GM23338 (cell line): ENCODE measurements around the gene RAB36. TPM values are rescaled to one million over a fixed set of nuclear protein-coding genes. Genes with fewer than 3 reads are reported as not detected.

ENCODE experiments used
- ATAC-seq: fragments of 200-7000 bp; cut with Tn5 transposase; 3 replicates; pipeline ENCODE4 v1.9.1; 2020
- DNase-seq: peaks from one replicate; pipeline ENCODE4 v3.0.0-alpha.2; 2015; ENCODE audit warnings: low spot score
- H2AFZ ChIP-seq: fragments of 200-600 bp; sonication (generic); 2 replicates; pipeline ENCODE4 v1.8.0; 2016; ENCODE audit warnings: antibody characterized with exemption, mild to moderate bottlenecking, moderate library complexity
- H3F3A ChIP-seq: fragments of 200-600 bp; sonication (generic); replicated peaks from 2 replicates; pipeline ENCODE4 v1.8.0; 2017; ENCODE audit warnings: antibody characterized with exemption, mixed run types, low read depth
- H3K27ac ChIP-seq: fragments of 200-600 bp; sonication (generic); 2 replicates; pipeline ENCODE4 v1.6.1; 2016; ENCODE audit warnings: low read depth
- H3K27me3 ChIP-seq: fragments of 200-600 bp; sonication (generic); 2 replicates; pipeline ENCODE4 v1.8.0; 2016; ENCODE audit warnings: mild to moderate bottlenecking, mixed run types, moderate library complexity; ENCODE audit not compliant: insufficient read depth
- H3K36me3 ChIP-seq: fragments of 200-600 bp; sonication (generic); 2 replicates; pipeline ENCODE4 v1.8.0; 2016; ENCODE audit warnings: mild to moderate bottlenecking; ENCODE audit not compliant: insufficient read depth
- H3K4me1 ChIP-seq: fragments of 200-600 bp; sonication (generic); 2 replicates; pipeline ENCODE4 v1.8.0; 2016; ENCODE audit warnings: mild to moderate bottlenecking, moderate library complexity; ENCODE audit not compliant: insufficient read depth
- H3K4me2 ChIP-seq: fragments of 200-600 bp; sonication (generic); 2 replicates; pipeline ENCODE4 v1.7.1; 2017; ENCODE audit warnings: mixed run types
- H3K4me3 ChIP-seq: fragments of 200-600 bp; sonication (generic); 2 replicates; pipeline ENCODE4 v1.6.1; 2016; ENCODE audit warnings: mixed run types
- H3K79me2 ChIP-seq: fragments of 200-600 bp; sonication (generic); replicated peaks from 2 replicates; pipeline ENCODE4 v1.8.0; 2017; ENCODE audit warnings: mild to moderate bottlenecking; ENCODE audit not compliant: insufficient read depth
- H3K9me2 ChIP-seq: fragments of 200-600 bp; sonication (generic); 2 replicates; pipeline ENCODE4 v1.8.0; 2017; ENCODE audit not compliant: insufficient read depth
- H4K20me1 ChIP-seq: fragments of 200-600 bp; sonication (generic); replicated peaks from 2 replicates; pipeline ENCODE4 v1.8.0; 2017; ENCODE audit warnings: mild to moderate bottlenecking; ENCODE audit not compliant: insufficient read depth
- H3K27ac Mint-ChIP-seq: 2 replicates; pipeline ENCODE4 v1.8.0; 2020; ENCODE audit warnings: inconsistent platforms, mild to moderate bottlenecking, moderate library complexity, mixed read lengths
- H3K27me3 Mint-ChIP-seq: 3 replicates; pipeline ENCODE4 v1.8.0; 2022; ENCODE audit warnings: low read depth, mild to moderate bottlenecking, moderate library complexity, mixed read lengths, inconsistent platforms; ENCODE audit not compliant: insufficient read depth, poor library complexity
- H3K36me3 Mint-ChIP-seq: 3 replicates; pipeline ENCODE4 v1.8.0; 2021; ENCODE audit warnings: low read depth, mild to moderate bottlenecking, inconsistent platforms, moderate library complexity, mixed read lengths
- H3K4me1 Mint-ChIP-seq: 3 replicates; pipeline ENCODE4 v1.8.0; 2020; ENCODE audit warnings: mild to moderate bottlenecking, inconsistent platforms, mixed read lengths
- H3K4me3 Mint-ChIP-seq: 3 replicates; pipeline ENCODE4 v1.8.0; 2021; ENCODE audit warnings: moderate library complexity, mild to moderate bottlenecking, inconsistent platforms, mixed read lengths
- H3K9me3 Mint-ChIP-seq: 3 replicates; pipeline ENCODE4 v1.8.0; 2020; ENCODE audit warnings: moderate library complexity, mild to moderate bottlenecking, inconsistent platforms, mixed read lengths
- CREB1 ChIP-seq: fragments of 250-450 bp; sonication (Bioruptor Pico); IDR thresholded peaks from 2 replicates; pipeline ENCODE4 v1.5.0; 2020; ENCODE audit warnings: low read depth, mild to moderate bottlenecking, moderate library complexity
- ETS1 ChIP-seq: IDR thresholded peaks from 2 replicates; pipeline ENCODE4 v1.6.1; 2016; ENCODE audit warnings: antibody characterized with exemption
- EZH2 ChIP-seq: fragments of 200-600 bp; sonication (generic); IDR thresholded peaks from one replicate; pipeline ENCODE4 v1.8.0; 2017; ENCODE audit warnings: antibody characterized with exemption, mild to moderate bottlenecking, low read depth; ENCODE audit not compliant: unreplicated experiment
- EZH2phosphoT487 ChIP-seq: fragments of 200-600 bp; sonication (generic); IDR thresholded peaks from one replicate; pipeline ENCODE4 v1.8.1; 2018; ENCODE audit warnings: antibody characterized with exemption; ENCODE audit not compliant: unreplicated experiment
- NANOG ChIP-seq: IDR thresholded peaks from 2 replicates; pipeline ENCODE4 v1.6.1; 2016; ENCODE audit warnings: antibody characterized with exemption, borderline replicate concordance
- ZNF331 ChIP-seq: fragments of 250-450 bp; sonication (Bioruptor Pico); IDR thresholded peaks from 2 replicates; pipeline ENCODE4 v1.5.0; 2020; ENCODE audit warnings: low read depth, mild to moderate bottlenecking, moderate library complexity
- ZNF462 ChIP-seq: fragments of 250-450 bp; sonication (Bioruptor Pico); IDR thresholded peaks from 2 replicates; pipeline ENCODE4 v1.5.0; 2020; ENCODE audit warnings: mild to moderate bottlenecking, moderate library complexity
- polyA plus RNA-seq: library from polyadenylated mRNA; unstranded; fragments of >200 nt; fragmentation: Nextera tagmentation; extraction: Ambion mirVana; gene quantifications from 2 replicates; pipeline ENCODE4 v1.2.1, GENCODE V29; 2016
- total RNA-seq: library from RNA; depleted of rRNA; stranded (reverse); fragments of >200 nt; shearing (Covaris generic); gene quantifications from 2 replicates; pipeline ENCODE4 v1.2.3, GENCODE V29; 2014

RAB36 gene
- total and polyA plus RNA-seq, 2 experiments from 2014 or later, result 0.58 to 1.2 TPM

GRCh38 chr22:23109441-23109978 lies 35.8 kb upstream of the RAB36 start:
- H3K36me3 Mint-ChIP-seq, result no peaks in the 10 kb centered on the region
- no peak for TF ChIP-seq ETS1
- no peak for TF ChIP-seq ZNF462
- no peak for TF ChIP-seq CREB1 (CRISPR knock-in tag)
- no peak for TF ChIP-seq ZNF331
- TF ChIP-seq EZH2, result no peak
- no peak for TF ChIP-seq EZH2phosphoT487
- TF ChIP-seq NANOG, result no peak
- H3K4me1 Mint-ChIP-seq, result no peaks in the 10 kb centered on the region; the same call in 2 of the 3 replicates
- Histone ChIP-seq H3K9me2 (no peaks in the 10 kb centered on the region), H3K27me3 (no peaks in the 10 kb centered on the region), H3K4me3 (no peak overlapping the region), H3K79me2 (no peaks in the 10 kb centered on the region), H3K4me1 (no peaks in the 10 kb centered on the region), H3F3A (no peaks in the 10 kb centered on the region), H2AFZ (no peak overlapping the region), H3K36me3 (no peaks in the 10 kb centered on the region), H3K27ac (no peak overlapping the region), H4K20me1 (no peaks in the 10 kb centered on the region; the same call in 1 of the 2 replicates), H3K4me2 (no peak overlapping the region)
- H3K4me3 Mint-ChIP-seq, result no peak overlapping the region
- DNase-seq (no peak), ATAC-seq (no peak)
- peaks cover 4% of the 10 kb centered on the region for H3K27me3 Mint-ChIP-seq
- H3K27ac Mint-ChIP-seq, result no peak overlapping the region
- no peaks in the 10 kb centered on the region for H3K9me3 Mint-ChIP-seq
